HG03442 (cell line): ENCODE measurements around the gene OPCML.

Experiments
- ATAC-seq: cut with Tn5 transposase; IDR thresholded peaks from one replicate; pipeline ENCODE4 v1.9.1; 2021; ENCODE audit warnings: mild to moderate bottlenecking, moderate library complexity; ENCODE audit not compliant: unreplicated experiment

OPCML gene

DNA sequence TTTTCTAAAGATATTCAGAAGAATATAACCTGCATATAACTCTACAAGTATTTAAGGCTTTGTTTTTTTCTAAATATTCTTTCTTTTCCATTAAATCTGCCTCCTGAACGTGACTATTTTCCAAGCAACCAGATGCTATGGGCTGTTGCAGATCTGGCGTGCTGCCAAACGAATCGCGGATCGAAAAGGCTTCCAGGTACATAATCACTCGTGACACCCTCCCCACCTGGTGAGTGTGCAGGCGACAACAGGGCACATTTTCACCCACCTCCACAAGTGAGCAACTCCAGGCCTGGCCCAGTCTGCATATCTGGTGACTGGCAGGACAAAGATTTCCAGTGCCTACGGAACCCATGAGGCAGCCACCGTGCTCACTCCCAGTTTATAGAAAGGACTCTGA lies 660.1 kb downstream of the OPCML start:
- ATAC-seq = no peak

GRCh38 chr11:132866783-132867545 lies 665.3 kb downstream of the OPCML start:
- ATAC-seq = no peak

DNA sequence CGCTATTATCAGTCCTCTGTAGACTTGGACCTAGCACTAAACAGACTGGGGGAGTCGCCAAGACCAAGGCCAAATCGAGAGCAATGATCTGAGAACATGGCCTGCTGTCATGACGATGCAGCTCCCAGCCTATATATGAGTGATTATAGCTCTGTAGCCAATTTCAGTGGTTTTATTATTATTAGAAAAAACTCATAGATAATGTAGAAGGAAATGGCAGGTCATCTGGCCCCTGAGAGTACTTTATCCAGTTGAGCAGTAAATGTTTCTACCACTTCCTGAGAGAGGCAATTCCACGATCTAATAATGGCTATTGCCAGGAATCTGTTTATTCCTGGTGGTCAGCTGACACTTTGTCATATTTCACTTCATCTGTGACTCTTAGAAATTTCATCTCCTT lies 666.7 kb downstream of the OPCML start:
- no peak for ATAC-seq

GRCh38 chr11:132864811-132865576 lies 667.3 kb downstream of the OPCML start:
- ATAC-seq = no peak

DNA sequence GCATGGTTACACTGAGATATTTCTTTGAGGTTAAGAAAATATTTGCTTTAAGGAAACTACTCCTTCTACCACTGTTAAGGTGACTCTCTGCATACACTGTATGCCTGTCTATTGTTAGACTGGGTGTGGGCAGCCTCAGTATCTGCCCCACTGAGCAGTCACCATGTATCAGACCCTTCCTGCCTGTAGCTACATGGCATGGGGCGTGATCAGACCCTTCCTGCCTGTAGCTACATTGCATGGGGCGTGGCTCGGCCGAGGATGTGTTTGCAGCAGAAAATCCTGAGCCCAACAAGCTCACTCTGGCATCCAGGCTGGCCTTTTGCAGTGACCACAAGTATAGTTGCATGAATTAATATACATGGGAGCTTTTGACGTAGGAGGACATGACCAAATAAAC lies 669.4 kb downstream of the OPCML start:
- ATAC-seq = no peak

GRCh38 chr11:132862137-132862536 lies 670.2 kb downstream of the OPCML start:
- no peak for ATAC-seq

DNA sequence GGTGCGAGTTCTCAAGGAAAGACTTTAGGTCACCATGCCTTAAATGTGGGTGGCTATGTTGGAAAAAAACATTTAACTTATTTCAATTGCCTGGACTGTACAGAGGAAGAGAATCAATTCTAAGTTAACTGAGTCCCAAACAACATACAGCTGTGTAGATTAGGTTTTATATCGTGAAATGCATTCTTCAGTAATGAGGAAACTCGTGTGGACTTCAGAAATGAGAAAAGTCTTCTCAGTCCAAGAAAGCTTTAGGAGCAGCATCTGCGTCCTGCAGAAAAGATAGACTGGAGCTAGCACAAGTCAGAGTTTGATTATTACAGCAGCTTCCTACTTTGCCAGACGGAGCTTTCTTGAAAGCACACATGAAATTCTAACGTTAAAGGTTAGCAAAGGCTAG lies 673.0 kb downstream of the OPCML start:
- no peak for ATAC-seq

- no peak for ATAC-seq
Observed at GRCh38 chr11:132858223-132858622, 674.1 kb downstream of the OPCML start.

- no peak for ATAC-seq
Observed at GRCh38 chr11:132856032-132856431, 676.3 kb downstream of the OPCML start.

GRCh38 chr11:132855516-132855915 lies 676.8 kb downstream of the OPCML start:
- ATAC-seq = no peak

DNA sequence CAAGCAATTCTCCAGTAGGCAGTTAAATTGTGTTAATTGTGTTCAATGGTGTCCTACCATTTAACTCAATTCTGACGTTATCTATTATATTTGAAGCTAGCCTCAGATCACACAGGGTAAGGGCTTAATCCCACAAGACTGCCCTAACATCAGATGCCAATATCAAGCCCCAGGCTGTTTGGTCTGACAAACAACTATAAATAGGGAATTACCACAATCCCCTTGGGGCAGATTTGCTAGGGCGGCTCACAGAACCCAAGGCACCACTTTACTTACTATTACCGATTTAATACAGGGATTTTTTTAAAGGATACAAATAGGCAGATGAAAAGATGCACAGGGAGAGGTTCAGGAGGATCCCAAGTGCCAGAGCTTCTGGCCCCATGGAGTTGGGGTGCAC lies 678.4 kb downstream of the OPCML start:
- no peak for ATAC-seq

DNA sequence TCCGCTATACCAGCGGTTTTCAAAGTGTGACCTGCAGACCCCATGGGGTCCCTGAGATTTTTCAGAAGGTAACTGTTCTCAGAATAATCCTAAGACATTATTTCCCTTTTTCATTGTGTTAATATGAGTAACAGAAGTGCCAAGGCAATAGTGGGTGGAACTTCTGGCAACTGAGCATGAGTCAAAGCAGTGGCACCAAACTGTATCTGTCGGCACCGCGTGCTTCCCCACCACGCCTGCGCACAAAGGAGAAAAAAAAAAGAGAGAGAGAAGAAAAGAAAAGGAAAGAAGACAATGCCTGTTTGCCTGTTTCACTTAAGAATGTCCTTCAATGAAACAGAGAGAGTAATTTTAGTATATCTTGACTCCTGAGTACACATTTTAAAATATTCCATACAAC lies 679.9 kb downstream of the OPCML start:
- ATAC-seq = no peak

DNA sequence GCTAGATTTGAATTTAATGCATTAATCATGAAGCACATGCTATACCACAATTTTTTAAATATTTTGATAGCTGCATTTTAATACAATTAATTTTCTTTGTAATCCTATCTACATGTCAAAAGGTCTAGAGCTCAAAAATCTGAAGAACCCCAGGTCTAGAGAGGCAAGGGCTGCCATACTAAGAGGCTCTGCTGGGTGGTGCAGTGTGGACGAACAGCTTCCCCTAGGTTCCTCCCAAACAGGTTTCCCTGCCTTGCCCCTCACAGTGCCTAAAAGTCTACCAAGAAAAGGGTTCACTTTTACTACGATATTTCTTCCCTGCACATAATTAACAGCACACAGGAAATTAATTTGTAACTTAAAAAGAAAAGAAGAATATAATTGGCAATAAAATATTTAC lies 681.1 kb downstream of the OPCML start:
- ATAC-seq = no peak

- ATAC-seq = no peak
Observed at GRCh38 chr11:132850266-132850665, 682.0 kb downstream of the OPCML start.

GRCh38 chr11:132848336-132848735 lies 684.0 kb downstream of the OPCML start:
- ATAC-seq = no peak

DNA sequence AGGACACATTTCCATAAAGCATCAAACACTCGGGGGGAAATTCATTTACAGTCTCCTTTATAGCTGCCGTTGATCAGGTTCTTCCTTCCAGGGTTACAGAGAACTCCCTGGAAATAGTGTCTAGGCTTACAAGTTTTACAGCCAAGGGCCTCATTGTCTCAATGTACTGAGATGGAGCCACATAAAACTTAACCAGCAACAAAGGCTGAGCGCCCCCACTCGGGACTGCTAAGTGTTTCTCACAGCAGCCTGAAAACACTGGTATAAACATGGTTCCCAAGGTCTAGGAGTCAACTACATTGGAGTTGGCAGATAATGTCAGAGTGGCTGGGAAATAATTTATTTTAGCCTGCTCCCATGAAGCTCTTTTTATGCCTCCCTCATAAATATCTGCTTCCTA lies 686.2 kb downstream of the OPCML start:
- ATAC-seq = no peak

DNA sequence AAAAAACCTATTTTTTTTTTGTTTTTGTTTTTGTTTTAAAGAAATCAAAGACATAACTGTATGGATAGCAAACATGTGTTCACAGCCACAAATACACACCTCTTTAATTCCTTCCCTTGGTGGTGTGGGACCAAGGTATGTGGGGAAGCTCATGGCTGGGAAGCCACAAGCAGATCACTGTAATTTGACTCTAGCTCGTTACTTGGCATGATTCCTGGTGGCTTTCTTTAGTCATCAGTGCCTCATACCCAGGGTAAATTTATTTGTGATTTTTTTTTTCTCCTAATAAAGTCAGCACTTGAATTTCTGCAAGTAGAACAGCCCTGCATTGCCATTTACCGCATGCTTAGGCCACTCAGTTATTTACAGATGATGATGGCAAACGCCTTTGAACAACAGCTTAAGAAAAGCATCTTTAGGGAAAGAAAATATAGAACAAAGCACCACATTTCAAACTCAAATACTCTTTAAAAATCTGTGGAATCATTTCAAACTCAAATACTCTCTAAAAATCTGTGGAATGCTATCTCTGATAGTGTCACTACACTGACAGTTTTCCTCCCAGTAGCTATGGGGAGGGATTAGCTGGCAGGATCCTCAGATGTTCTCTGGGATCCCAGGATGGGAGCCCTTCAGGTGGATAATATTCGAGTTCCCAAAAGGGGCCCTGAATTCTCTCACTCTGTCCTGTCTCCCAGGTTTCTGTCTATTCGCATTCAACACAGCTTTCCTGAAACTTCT lies 687.2 kb downstream of the OPCML start:
- ATAC-seq = no peak

- no peak for ATAC-seq
Observed at GRCh38 chr11:132840660-132841059, 691.6 kb downstream of the OPCML start.

GRCh38 chr11:132840191-132840590 lies 692.1 kb downstream of the OPCML start:
- no peak for ATAC-seq

DNA sequence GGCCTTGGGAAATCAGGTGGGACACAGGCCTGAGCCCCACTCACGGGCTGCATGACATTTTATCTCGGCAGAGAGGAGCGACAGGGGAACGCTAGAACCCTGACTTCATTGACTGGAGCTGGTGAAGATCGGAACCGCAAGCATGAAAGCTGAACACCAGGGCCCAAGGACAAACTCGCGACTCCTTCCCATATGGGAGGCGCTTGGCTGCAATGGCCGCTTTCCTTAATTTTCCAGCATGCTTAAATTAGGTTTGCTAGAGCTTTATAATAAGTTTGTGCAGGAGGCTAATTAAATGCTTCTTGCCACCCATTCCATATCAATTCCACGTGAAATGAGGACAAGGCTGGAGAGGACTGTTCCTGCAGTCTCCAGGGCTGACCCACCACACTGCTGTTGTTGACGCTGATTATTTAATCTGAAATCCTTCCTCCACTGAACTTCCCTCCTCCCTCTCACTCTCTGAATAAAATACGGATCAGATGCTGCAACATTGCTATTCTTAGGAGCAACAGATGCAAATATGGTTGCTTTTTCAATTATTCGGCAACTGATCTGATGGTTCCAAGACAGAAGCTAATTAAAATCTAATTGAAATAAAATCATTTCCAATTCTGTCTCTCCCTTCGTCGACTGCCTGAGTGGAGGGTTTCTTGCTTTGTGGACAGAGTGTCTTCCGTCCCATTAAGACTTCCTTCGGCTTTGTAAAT lies 692.9 kb downstream of the OPCML start:
- no peak for ATAC-seq

DNA sequence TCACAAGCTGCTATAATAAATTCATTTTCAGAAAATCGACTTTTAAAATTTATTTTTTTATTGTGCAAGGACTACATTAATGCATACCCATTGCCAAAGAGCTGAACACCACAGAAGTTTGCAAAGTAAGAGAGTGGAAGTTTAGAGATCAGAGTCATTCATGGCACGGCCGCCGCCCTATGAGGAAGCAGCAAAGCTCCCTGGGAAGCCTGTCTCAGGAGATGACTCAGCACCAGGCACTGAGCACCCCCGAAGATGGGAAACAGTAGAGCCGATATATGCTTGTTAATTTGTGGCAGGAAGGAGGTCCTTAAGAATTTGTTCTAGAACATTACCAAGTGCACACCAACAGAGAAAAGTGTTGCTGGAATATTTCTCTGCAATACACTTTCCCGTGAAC lies 693.7 kb downstream of the OPCML start:
- no peak for ATAC-seq
